DND-41 (cell line): ENCODE data around the gene SLC6A11.
A peak's percentile ranks its signal among the peaks of the same experiment; 100 is the strongest.

Experiments
- ATAC-seq: fragments of 200-7000 bp; cut with Tn5 transposase; 3 replicates; pipeline ENCODE4 v1.9.1; 2021; ENCODE audit warnings: low read depth; ENCODE audit not compliant: insufficient read depth
- DNase-seq: peaks from one replicate; pipeline ENCODE4 v3.0.0-alpha.2; 2020
- H2AFZ ChIP-seq: 2 replicates; pipeline ENCODE4 v1.6.0; 2012; ENCODE audit warnings: low read depth, low read length
- H3K27ac ChIP-seq: 2 replicates; pipeline ENCODE4 v1.5.1; 2012; ENCODE audit warnings: low read length, inconsistent platforms
- H3K27me3 ChIP-seq: fragments of 200-600 bp; sonication (generic); 2 replicates; pipeline ENCODE4 v1.6.0; 2012; ENCODE audit warnings: low read length, mild to moderate bottlenecking, inconsistent platforms; ENCODE audit not compliant: insufficient read depth, poor library complexity
- H3K36me3 ChIP-seq: 2 replicates; pipeline ENCODE4 v1.5.1; 2012; ENCODE audit warnings: low read length, inconsistent platforms; ENCODE audit not compliant: insufficient read depth
- H3K4me1 ChIP-seq: 2 replicates; pipeline ENCODE4 v1.5.1; 2012; ENCODE audit warnings: mild to moderate bottlenecking, low read length; ENCODE audit not compliant: insufficient read depth
- H3K4me2 ChIP-seq: 2 replicates; pipeline ENCODE4 v1.6.0; 2012; ENCODE audit warnings: mild to moderate bottlenecking, moderate library complexity, low read length, inconsistent platforms; ENCODE audit not compliant: insufficient read depth
- H3K4me3 ChIP-seq, 2 experiments: fragments of 200-600 bp in 1 of 2; shearing (Covaris generic) in 1 of 2; 2 replicates each; pipeline ENCODE4 v1.5.1; 2012 to 2016; ENCODE audit warnings: inconsistent platforms in 2 of 2, low read length in 2 of 2, mild to moderate bottlenecking in 2 of 2, low read depth in 1 of 2, moderate library complexity in 1 of 2
- H3K79me2 ChIP-seq: 2 replicates; pipeline ENCODE4 v1.6.0; 2012; ENCODE audit warnings: low read length, inconsistent platforms; ENCODE audit not compliant: insufficient read depth
- H3K9ac ChIP-seq: 2 replicates; pipeline ENCODE4 v1.6.0; 2012; ENCODE audit warnings: low read depth, mild to moderate bottlenecking, inconsistent platforms, low read length, moderate library complexity
- H3K9me3 ChIP-seq: 2 replicates; pipeline ENCODE4 v1.5.1; 2012; ENCODE audit warnings: low read length, moderate library complexity, mild to moderate bottlenecking, inconsistent platforms; ENCODE audit not compliant: insufficient read depth, severe bottlenecking
- H4K20me1 ChIP-seq: 2 replicates; pipeline ENCODE4 v1.6.0; 2012; ENCODE audit warnings: low read length; ENCODE audit not compliant: insufficient read depth
- EZH2 ChIP-seq: IDR thresholded peaks from 3 replicates; pipeline ENCODE4 v1.6.1; 2012; ENCODE audit warnings: borderline replicate concordance, low read depth, mild to moderate bottlenecking, moderate library complexity, low read length, inconsistent platforms; ENCODE audit not compliant: severe bottlenecking
- TF ChIP-seq, protein P1 (sequence below): IDR thresholded peaks from 2 replicates; pipeline ENCODE4 v1.5.1; 2012; ENCODE audit warnings: borderline replicate concordance, low read length, moderate library complexity, mild to moderate bottlenecking; ENCODE audit not compliant: poor library complexity, severe bottlenecking; ENCODE audit errors: extremely low read depth

Gene SLC6A11

DNA sequence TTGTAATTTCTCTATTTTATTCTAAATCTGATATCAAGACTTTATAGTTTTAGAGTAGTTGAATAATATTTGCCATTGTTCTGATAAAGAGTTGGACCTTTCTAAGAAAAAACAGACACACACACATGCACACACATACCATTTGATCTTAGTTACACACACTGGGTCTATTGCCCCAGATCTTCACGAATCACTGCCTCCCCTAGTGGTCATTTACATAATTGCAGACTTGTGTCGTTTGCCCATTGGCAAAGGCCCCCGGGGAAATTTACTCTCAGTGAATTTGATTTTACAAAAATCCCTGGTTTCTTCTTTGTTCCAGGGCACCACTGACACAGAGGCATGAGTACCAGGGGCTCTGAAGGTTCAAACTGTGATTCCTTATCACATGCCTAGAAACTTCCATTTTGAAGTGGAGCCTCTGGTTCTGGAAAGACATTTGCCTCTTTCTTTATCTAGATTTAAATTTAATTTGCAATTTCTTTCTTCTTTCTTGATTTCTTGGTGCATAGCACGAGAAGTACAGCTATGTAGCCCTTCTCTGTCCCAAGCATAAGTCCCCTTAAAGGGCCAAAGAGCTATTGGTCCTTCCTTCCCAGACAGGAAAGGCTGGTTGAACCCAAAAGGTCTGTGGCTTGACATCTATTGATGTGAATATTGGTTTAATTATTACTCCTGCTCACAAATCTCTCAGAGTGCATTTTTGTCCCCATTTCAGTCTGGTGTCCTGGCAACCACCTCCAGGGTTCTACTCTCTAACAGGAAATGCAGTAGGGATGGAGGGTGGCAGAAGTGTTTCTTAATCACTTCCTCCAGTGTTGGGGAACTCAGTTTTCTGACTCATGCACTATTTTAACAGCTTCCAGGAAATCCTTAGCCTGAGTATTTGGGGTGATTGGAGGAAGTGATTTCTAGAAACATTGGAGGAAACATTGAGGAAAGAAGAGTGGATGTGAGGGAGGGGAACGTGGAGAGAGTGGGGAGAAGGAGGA lies 32.4 kb upstream of the SLC6A11 start:
- Histone ChIP-seq H3K4me3 (no peak overlapping the region), H3K27ac (no peak overlapping the region), H3K4me1 (no peaks in the 10 kb centered on the region), H3K9me3 (no peaks in the 10 kb centered on the region), H3K36me3 (no peaks in the 10 kb centered on the region), H4K20me1 (no peaks in the 10 kb centered on the region), H3K4me2 (no peak overlapping the region), H3K9ac (no peak overlapping the region), H3K79me2 (no peaks in the 10 kb centered on the region), H2AFZ (no peak overlapping the region), H3K27me3 (peaks cover 6% of the 10 kb centered on the region)
- DNase-seq = peak; percentile 32
- no peak for TF ChIP-seq EZH2
- TF ChIP-seq, protein P1, sequence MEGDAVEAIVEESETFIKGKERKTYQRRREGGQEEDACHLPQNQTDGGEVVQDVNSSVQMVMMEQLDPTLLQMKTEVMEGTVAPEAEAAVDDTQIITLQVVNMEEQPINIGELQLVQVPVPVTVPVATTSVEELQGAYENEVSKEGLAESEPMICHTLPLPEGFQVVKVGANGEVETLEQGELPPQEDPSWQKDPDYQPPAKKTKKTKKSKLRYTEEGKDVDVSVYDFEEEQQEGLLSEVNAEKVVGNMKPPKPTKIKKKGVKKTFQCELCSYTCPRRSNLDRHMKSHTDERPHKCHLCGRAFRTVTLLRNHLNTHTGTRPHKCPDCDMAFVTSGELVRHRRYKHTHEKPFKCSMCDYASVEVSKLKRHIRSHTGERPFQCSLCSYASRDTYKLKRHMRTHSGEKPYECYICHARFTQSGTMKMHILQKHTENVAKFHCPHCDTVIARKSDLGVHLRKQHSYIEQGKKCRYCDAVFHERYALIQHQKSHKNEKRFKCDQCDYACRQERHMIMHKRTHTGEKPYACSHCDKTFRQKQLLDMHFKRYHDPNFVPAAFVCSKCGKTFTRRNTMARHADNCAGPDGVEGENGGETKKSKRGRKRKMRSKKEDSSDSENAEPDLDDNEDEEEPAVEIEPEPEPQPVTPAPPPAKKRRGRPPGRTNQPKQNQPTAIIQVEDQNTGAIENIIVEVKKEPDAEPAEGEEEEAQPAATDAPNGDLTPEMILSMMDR = peak; percentile 78
- peak; percentile 66; the same call in 2 of the 3 replicates for ATAC-seq

DNA sequence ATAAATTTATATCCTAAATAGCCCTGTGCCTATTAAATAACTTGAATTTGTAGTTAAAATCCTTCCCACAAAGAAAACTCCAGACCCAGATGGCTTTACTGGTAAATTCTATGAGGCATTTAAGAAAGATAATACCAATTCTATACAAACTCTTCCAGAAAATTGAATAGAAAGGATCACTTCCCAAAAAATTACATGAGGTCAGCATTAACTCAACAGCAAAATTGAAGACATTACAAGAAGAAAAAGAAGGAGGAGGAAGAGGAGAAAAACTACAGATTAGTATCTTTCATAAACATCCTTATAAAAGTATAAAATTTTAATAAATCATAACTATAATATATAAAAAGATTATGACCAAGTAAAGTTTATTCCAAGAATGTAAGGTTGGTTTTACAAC lies 29.4 kb upstream of the SLC6A11 start:
- H3K27me3 ChIP-seq = peaks cover 8% of the 10 kb centered on the region
- H3K27ac ChIP-seq = no peak overlapping the region
- no peaks in the 10 kb centered on the region for H3K79me2 ChIP-seq
- H4K20me1 ChIP-seq = no peaks in the 10 kb centered on the region
- H2AFZ ChIP-seq = no peak overlapping the region
- H3K9ac ChIP-seq = no peak overlapping the region
- no peak for TF ChIP-seq EZH2
- TF ChIP-seq, protein P1 = no peak
- no peaks in the 10 kb centered on the region for H3K4me1 ChIP-seq
- H3K9me3 ChIP-seq = no peaks in the 10 kb centered on the region
- no peak overlapping the region for H3K4me3 ChIP-seq
- DNase-seq = no peak
- no peak overlapping the region for H3K4me2 ChIP-seq
- no peaks in the 10 kb centered on the region for H3K36me3 ChIP-seq
- no peak for ATAC-seq

DNA sequence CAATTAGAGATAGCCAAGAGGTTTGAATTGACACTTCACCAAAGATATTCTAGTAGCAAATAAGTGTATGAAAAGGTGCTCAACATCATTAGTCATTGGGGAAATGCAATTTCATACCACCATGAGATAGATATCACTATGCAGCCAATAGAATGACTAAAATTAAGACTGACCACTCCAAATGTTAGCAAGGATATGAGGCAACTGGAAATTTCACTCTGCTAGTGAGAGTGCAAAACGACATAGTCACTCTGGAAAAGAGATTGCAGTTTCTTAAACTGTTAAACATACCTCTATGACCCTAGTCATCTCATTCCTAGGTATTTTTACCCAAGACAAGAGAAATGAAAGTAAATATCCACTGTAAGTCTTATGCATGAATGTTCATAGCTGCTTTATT lies 27.6 kb upstream of the SLC6A11 start:
- Histone ChIP-seq H3K27ac (no peak overlapping the region), H3K4me2 (no peak overlapping the region), H4K20me1 (no peaks in the 10 kb centered on the region), H3K79me2 (no peaks in the 10 kb centered on the region), H2AFZ (no peak overlapping the region), H3K27me3 (peaks cover 8% of the 10 kb centered on the region), H3K4me3 (no peak overlapping the region), H3K9me3 (no peaks in the 10 kb centered on the region), H3K9ac (no peak overlapping the region), H3K4me1 (no peaks in the 10 kb centered on the region), H3K36me3 (no peaks in the 10 kb centered on the region)
- ATAC-seq (no peak), DNase-seq (no peak)
- no peak for TF ChIP-seq EZH2
- TF ChIP-seq, protein P1 = no peak
